ENCODE data around the gene RAD18.

The RAD18 gene

GRCh38 chr3:8846176-8846575, 117.1 kb downstream of the RAD18 start:
- TF ChIP-seq POLR2AphosphoS5 (IDR thresholded peaks at IDR 0.05; ENCODE audit: low read depth, low read length): no peak
- TF ChIP-seq REST (IDR thresholded peaks at IDR 0.05; ENCODE audit: insufficient read depth in 1 of 2, low read depth in 2 of 2, low read length in 2 of 2): no peak
- TF ChIP-seq SIN3A (IDR thresholded peaks at IDR 0.05; ENCODE audit: borderline replicate concordance, insufficient read depth, low read length): no peak
- no peak for TF ChIP-seq FOXP2 (optimal IDR thresholded peaks at IDR 0.05; ENCODE audit: borderline replicate concordance, extremely low read depth, extremely low read length, insufficient read depth)
- no peak for TF ChIP-seq TAF1 (IDR thresholded peaks at IDR 0.05; ENCODE audit: borderline replicate concordance, insufficient read depth, low read length)

GRCh38 chr3:8845641-8846040, 117.6 kb downstream of the RAD18 start:
- TF ChIP-seq POLR2AphosphoS5 (IDR thresholded peaks at IDR 0.05; ENCODE audit: low read depth, low read length) (no peak), SIN3A (IDR thresholded peaks at IDR 0.05; ENCODE audit: borderline replicate concordance, insufficient read depth, low read length) (no peak), TAF1 (IDR thresholded peaks at IDR 0.05; ENCODE audit: borderline replicate concordance, insufficient read depth, low read length) (no peak), FOXP2 (optimal IDR thresholded peaks at IDR 0.05; ENCODE audit: borderline replicate concordance, extremely low read depth, extremely low read length, insufficient read depth) (no peak)

- no peak for TF ChIP-seq REST (IDR thresholded peaks at IDR 0.05; ENCODE audit: insufficient read depth in 1 of 2, low read depth in 2 of 2, low read length in 2 of 2)
- TF ChIP-seq POLR2AphosphoS5 (IDR thresholded peaks at IDR 0.05; ENCODE audit: low read depth, low read length): no peak
- TF ChIP-seq SIN3A (IDR thresholded peaks at IDR 0.05; ENCODE audit: borderline replicate concordance, insufficient read depth, low read length): no peak
- TF ChIP-seq FOXP2 (optimal IDR thresholded peaks at IDR 0.05; ENCODE audit: borderline replicate concordance, extremely low read depth, extremely low read length, insufficient read depth): no peak
- TF ChIP-seq TAF1 (IDR thresholded peaks at IDR 0.05; ENCODE audit: borderline replicate concordance, insufficient read depth, low read length): no peak
Measured at GRCh38 chr3:8843347-8843746, 119.9 kb downstream of the RAD18 start.

- TF ChIP-seq SIN3A (IDR thresholded peaks at IDR 0.05; ENCODE audit: borderline replicate concordance, insufficient read depth, low read length): no peak
- no peak for TF ChIP-seq REST (IDR thresholded peaks at IDR 0.05; ENCODE audit: insufficient read depth in 1 of 2, low read depth in 2 of 2, low read length in 2 of 2)
- TF ChIP-seq FOXP2 (optimal IDR thresholded peaks at IDR 0.05; ENCODE audit: borderline replicate concordance, extremely low read depth, extremely low read length, insufficient read depth): no peak
- TF ChIP-seq POLR2AphosphoS5 (IDR thresholded peaks at IDR 0.05; ENCODE audit: low read depth, low read length): no peak
- TF ChIP-seq TAF1 (IDR thresholded peaks at IDR 0.05; ENCODE audit: borderline replicate concordance, insufficient read depth, low read length): no peak
Measured at GRCh38 chr3:8842293-8842692, 121.0 kb downstream of the RAD18 start.

- TF ChIP-seq POLR2AphosphoS5 (IDR thresholded peaks at IDR 0.05; ENCODE audit: low read depth, low read length) (no peak), SIN3A (IDR thresholded peaks at IDR 0.05; ENCODE audit: borderline replicate concordance, insufficient read depth, low read length) (no peak), REST (IDR thresholded peaks at IDR 0.05; ENCODE audit: insufficient read depth in 1 of 2, low read depth in 2 of 2, low read length in 2 of 2) (no peak), FOXP2 (optimal IDR thresholded peaks at IDR 0.05; ENCODE audit: borderline replicate concordance, extremely low read depth, extremely low read length, insufficient read depth) (no peak), TAF1 (IDR thresholded peaks at IDR 0.05; ENCODE audit: borderline replicate concordance, insufficient read depth, low read length) (no peak)
Measured at GRCh38 chr3:8841472-8841871, 121.8 kb downstream of the RAD18 start.
